Activated B cell treated with CpG ODN at 0.5 μM for 24 hours (primary cell): ENCODE results near the gene PHLDB3. TPM values are rescaled to one million over a fixed set of nuclear protein-coding genes. Genes with fewer than 3 reads are reported as not detected.
A peak's percentile ranks its signal among the peaks of the same experiment; 100 is the strongest.

Experiments
- ATAC-seq: fragments of 200-7000 bp; cut with Tn5 transposase; one replicate; pipeline ENCODE4 v1.10.0; 2021; ENCODE audit warnings: low read depth, mild to moderate bottlenecking, moderate library complexity
- CTCF ChIA-PET: fragments of 350-600 bp; sonication (Branson Sonifier 250); formaldehyde crosslinking; loops from one replicate; lab custom pipeline; 2021; ENCODE audit warnings: antibody characterized with exemption; lab: Charles Lee
- POLR2A ChIA-PET: fragments of 350-600 bp; sonication (Branson Sonifier 250); formaldehyde crosslinking; loops from one replicate; lab custom pipeline; 2021; ENCODE audit warnings: antibody characterized with exemption; lab: Charles Lee
- DNase-seq: peaks from one replicate; pipeline ENCODE4 v3.0.0; 2022
- H3K27ac Mint-ChIP-seq: one replicate; pipeline ENCODE4 v1.8.0; 2020; ENCODE audit warnings: mixed read lengths
- H3K27me3 Mint-ChIP-seq: one replicate; pipeline ENCODE4 v1.8.0; 2021; ENCODE audit warnings: mixed read lengths
- H3K36me3 Mint-ChIP-seq: one replicate; pipeline ENCODE4 v1.8.0; 2021; ENCODE audit warnings: low read depth, mixed read lengths
- H3K4me1 Mint-ChIP-seq: one replicate; pipeline ENCODE4 v1.8.0; 2021; ENCODE audit warnings: mixed read lengths
- H3K4me3 Mint-ChIP-seq: one replicate; pipeline ENCODE4 v1.8.0; 2020; ENCODE audit warnings: mild to moderate bottlenecking, mixed read lengths
- H3K9me3 Mint-ChIP-seq: one replicate; pipeline ENCODE4 v1.8.0; 2020; ENCODE audit warnings: mixed read lengths
- CTCF ChIP-seq: fragments of 200-600 bp; IDR thresholded peaks from one replicate; pipeline ENCODE4 v1.8.0; 2022; ENCODE audit warnings: antibody characterized with exemption, mild to moderate bottlenecking
- intact Hi-C: fragments of 100-400 bp; cut with micrococcal nuclease; formaldehyde crosslinking; loops from one replicate; pipeline ENCODE4 v1.15.1; 2024
- total RNA-seq: library from RNA; stranded (reverse); gene quantifications from 2 replicates; pipeline ENCODE4 v1.2.3, GENCODE V29; 2022

The PHLDB3 gene
- total RNA-seq, 1 donor from 2014 or later: 32.2 TPM

GRCh38 chr19:43505186-43505456 is 575 bp upstream of the PHLDB3 start:
- ChIA-PET CTCF (interaction anchor here (1.3 to 2.6 kb wide), 4 partner anchors 14 to 90 kb away, joined by 3 to 14 read pairs (median 5); no protein-coding TSS in a partner anchor), POLR2A (interaction anchor here (0.5 to 2.9 kb wide), 15 partner anchors 8 to 1186 kb away, joined by 3 to 49 read pairs (median 6); partner anchors contain the start of genes ETHE1, SMG9, ZNF45 and ZNF575)
- peaks cover 25% of the 10 kb centered on the region for H3K36me3 Mint-ChIP-seq
- intact Hi-C loops: loop anchor here (2.0 kb wide), 2 partner anchors 14 to 22 kb away; partner anchors contain the start of gene ETHE1
- no peak for DNase-seq
- no peaks in the 10 kb centered on the region for H3K9me3 Mint-ChIP-seq
- TF ChIP-seq CTCF: no peak
- H3K27me3 Mint-ChIP-seq: no peaks in the 10 kb centered on the region
- no peak for ATAC-seq
- H3K4me3 Mint-ChIP-seq: peak overlapping the region; percentile 46
- peak overlapping the region; percentile 62 for H3K27ac Mint-ChIP-seq
- H3K4me1 Mint-ChIP-seq: peaks cover 21% of the 10 kb centered on the region

- peak; percentile 97 for DNase-seq
- Mint-ChIP-seq H3K4me1 (peaks cover 19% of the 10 kb centered on the region), H3K27me3 (no peaks in the 10 kb centered on the region), H3K9me3 (no peaks in the 10 kb centered on the region), H3K4me3 (peak overlapping the region; percentile 96), H3K36me3 (peaks cover 25% of the 10 kb centered on the region), H3K27ac (peak overlapping the region; percentile 96)
- ChIA-PET POLR2A (interaction anchor here (0.7 to 2.9 kb wide), 24 partner anchors 10 to 251 kb away, joined by 3 to 49 read pairs (median 6); partner anchors contain the start of genes ETHE1, SMG9 and ZNF575), CTCF (interaction anchor here (0.7 to 2.6 kb wide), 7 partner anchors 14 to 91 kb away, joined by 3 to 14 read pairs (median 4); no protein-coding TSS in a partner anchor)
- no peak for TF ChIP-seq CTCF
- intact Hi-C loops: loop anchor here (1.0 to 2.0 kb wide), 6 partner anchors 15 to 56 kb away; partner anchors contain the start of genes ETHE1 and ZNF575
- ATAC-seq: peak; percentile 95
These were observed 783 bp downstream of the PHLDB3 start for GRCh38 chr19:43503501-43504425.

- DNase-seq (no peak), ATAC-seq (no peak)
- ChIA-PET CTCF (interaction anchor here (0.6 to 2.3 kb wide), 3 partner anchors 17 to 23 kb away, joined by 3 to 6 read pairs (median 4); no protein-coding TSS in a partner anchor), POLR2A (interaction anchor here (1.3 to 2.1 kb wide), 3 partner anchors 39 to 82 kb away, joined by 3 to 8 read pairs (median 6); no protein-coding TSS in a partner anchor)
- Mint-ChIP-seq H3K27ac (peak overlapping the region; percentile 96), H3K27me3 (no peaks in the 10 kb centered on the region), H3K4me1 (peaks cover 19% of the 10 kb centered on the region), H3K36me3 (peaks cover 34% of the 10 kb centered on the region), H3K9me3 (no peaks in the 10 kb centered on the region), H3K4me3 (peak overlapping the region; percentile 96)
- intact Hi-C loops: no loop called here
- TF ChIP-seq CTCF: no peak
These were observed 2.0 kb downstream of the PHLDB3 start for GRCh38 chr19:43502419-43502976.

GRCh38 chr19:43501661-43502418 is 2.7 kb downstream of the PHLDB3 start:
- no peak for ATAC-seq
- H3K36me3 Mint-ChIP-seq: peaks cover 40% of the 10 kb centered on the region
- DNase-seq: no peak
- intact Hi-C loops: no loop called here
- ChIA-PET CTCF (interaction anchor here (1.1 kb wide), 1 partner anchor 18 kb away, joined by 4 read pairs; no protein-coding TSS in a partner anchor), POLR2A (interaction anchor here (0.5 to 2.1 kb wide), 3 partner anchors 38 to 113 kb away, joined by 3 to 6 read pairs (median 4); no protein-coding TSS in a partner anchor)
- H3K4me1 Mint-ChIP-seq: peaks cover 19% of the 10 kb centered on the region
- H3K27me3 Mint-ChIP-seq: no peaks in the 10 kb centered on the region
- no peak overlapping the region for H3K27ac Mint-ChIP-seq
- TF ChIP-seq CTCF: no peak
- H3K4me3 Mint-ChIP-seq: no peak overlapping the region
- no peaks in the 10 kb centered on the region for H3K9me3 Mint-ChIP-seq
